ENCODE data around the gene TMEM87A. TPM values are rescaled to one million over a fixed set of nuclear protein-coding genes. Genes with fewer than 3 reads are reported as not detected.

TMEM87A gene
- total and polyA plus RNA-seq, 2 donors from 2014 or later, result 18.8 to 57.3 TPM

DNA sequence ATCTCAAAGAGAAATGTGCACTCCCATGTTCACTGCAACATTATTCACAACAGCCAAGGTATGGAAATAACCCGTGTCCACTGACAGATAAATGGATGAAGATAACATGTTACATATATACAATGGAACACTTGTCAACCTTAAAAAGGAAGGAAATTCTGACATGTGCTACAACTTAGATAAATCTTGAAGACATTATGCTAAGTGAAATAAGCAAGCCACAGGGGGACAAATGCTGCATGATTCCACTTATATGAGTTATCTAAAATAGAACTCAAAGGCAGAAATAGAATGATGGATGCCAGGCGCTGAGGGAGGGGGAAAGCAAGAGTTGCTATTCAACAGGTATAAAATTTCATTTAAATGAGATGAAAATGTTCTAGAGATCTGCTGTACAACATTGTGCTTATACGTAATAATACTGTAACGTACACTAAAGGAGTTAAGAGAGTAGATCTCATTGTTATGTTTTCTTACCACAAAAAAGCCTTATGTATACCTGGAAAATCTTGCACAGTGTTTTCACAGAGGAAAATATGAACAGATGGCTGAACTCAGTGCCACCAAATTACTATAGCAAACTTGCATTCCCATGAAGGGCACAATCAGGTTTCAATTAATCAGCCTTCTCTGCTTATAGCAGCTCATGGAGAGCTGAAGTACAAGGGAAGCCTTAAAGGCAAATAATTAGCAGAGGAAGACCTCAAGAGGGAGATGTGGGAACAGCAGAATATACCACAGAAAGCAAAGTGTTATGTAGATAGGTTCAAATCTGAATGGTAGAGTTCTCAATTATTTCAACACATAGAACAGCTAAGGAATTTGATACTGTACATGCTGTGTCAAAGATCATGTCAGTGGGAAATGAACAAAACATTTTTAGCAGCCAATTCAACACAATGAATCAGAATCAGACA lies 57.1 kb downstream of the TMEM87A start:
- DNase-seq (no peak), FAIRE-seq (no peak)
- Histone ChIP-seq H3K27me3 (ENCODE audit: control insufficient read depth, insufficient read depth, low read length) (no peaks in the 10 kb centered on the region), H3K9me3 (ENCODE audit: control insufficient read depth in 2 of 3, insufficient read depth in 1 of 3, low read length in 3 of 3) (no peaks in the 10 kb centered on the region), H3K4me3 (ENCODE audit: low read length in 3 of 3) (no peak overlapping the region), H3K27ac (ENCODE audit: low read depth in 2 of 2, low read length in 2 of 2) (no peak overlapping the region), H3K4me1 (ENCODE audit: control insufficient read depth in 2 of 3, insufficient read depth in 2 of 3, low read depth in 1 of 3, low read length in 3 of 3) (no peaks in the 10 kb centered on the region), H3K9ac (ENCODE audit: low read length in 3 of 3) (no peak overlapping the region), H3K36me3 (ENCODE audit: control insufficient read depth in 2 of 3, insufficient read depth in 3 of 3, low read length in 3 of 3) (peaks cover 14 to 44% (median 23%) of the 10 kb centered on the region in 3 donors)
- TF ChIP-seq, protein P1, sequence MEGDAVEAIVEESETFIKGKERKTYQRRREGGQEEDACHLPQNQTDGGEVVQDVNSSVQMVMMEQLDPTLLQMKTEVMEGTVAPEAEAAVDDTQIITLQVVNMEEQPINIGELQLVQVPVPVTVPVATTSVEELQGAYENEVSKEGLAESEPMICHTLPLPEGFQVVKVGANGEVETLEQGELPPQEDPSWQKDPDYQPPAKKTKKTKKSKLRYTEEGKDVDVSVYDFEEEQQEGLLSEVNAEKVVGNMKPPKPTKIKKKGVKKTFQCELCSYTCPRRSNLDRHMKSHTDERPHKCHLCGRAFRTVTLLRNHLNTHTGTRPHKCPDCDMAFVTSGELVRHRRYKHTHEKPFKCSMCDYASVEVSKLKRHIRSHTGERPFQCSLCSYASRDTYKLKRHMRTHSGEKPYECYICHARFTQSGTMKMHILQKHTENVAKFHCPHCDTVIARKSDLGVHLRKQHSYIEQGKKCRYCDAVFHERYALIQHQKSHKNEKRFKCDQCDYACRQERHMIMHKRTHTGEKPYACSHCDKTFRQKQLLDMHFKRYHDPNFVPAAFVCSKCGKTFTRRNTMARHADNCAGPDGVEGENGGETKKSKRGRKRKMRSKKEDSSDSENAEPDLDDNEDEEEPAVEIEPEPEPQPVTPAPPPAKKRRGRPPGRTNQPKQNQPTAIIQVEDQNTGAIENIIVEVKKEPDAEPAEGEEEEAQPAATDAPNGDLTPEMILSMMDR (IDR thresholded peaks at IDR 0.05; ENCODE audit: borderline replicate concordance, extremely low read depth, insufficient read depth), result no peak
- intact Hi-C loops (cut with DNase I), result no loop called here

- H3K9ac ChIP-seq (ENCODE audit: low read length in 3 of 3), result no peak overlapping the region
- intact Hi-C loops (cut with DNase I), result no loop called here
- peaks cover 17 to 55% (median 23%) of the 10 kb centered on the region in 3 donors for H3K36me3 ChIP-seq (ENCODE audit: control insufficient read depth in 2 of 3, insufficient read depth in 3 of 3, low read length in 3 of 3)
- DNase-seq (no peak), FAIRE-seq (no peak)
- H3K4me1 ChIP-seq (ENCODE audit: control insufficient read depth in 2 of 3, insufficient read depth in 2 of 3, low read depth in 1 of 3, low read length in 3 of 3), result no peaks in the 10 kb centered on the region
- no peak overlapping the region for H3K27ac ChIP-seq (ENCODE audit: low read depth in 2 of 2, low read length in 2 of 2)
- TF ChIP-seq, protein P1 (IDR thresholded peaks at IDR 0.05; ENCODE audit: borderline replicate concordance, extremely low read depth, insufficient read depth), result no peak
- H3K27me3 ChIP-seq (ENCODE audit: control insufficient read depth, insufficient read depth, low read length), result no peaks in the 10 kb centered on the region
- H3K9me3 ChIP-seq (ENCODE audit: control insufficient read depth in 2 of 3, insufficient read depth in 1 of 3, low read length in 3 of 3), result no peaks in the 10 kb centered on the region
- no peak overlapping the region for H3K4me3 ChIP-seq (ENCODE audit: low read length in 3 of 3)
Observed at GRCh38 chr15:42214600-42214999, 58.6 kb downstream of the TMEM87A start.

GRCh38 chr15:42213511-42213910 lies 59.7 kb downstream of the TMEM87A start:
- FAIRE-seq, result no peak
- DNase-seq, result no peak
- H3K27me3 ChIP-seq (ENCODE audit: control insufficient read depth, insufficient read depth, low read length), result no peaks in the 10 kb centered on the region
- peaks cover 0 to under 1% (median 0%) of the 10 kb centered on the region in 3 donors for H3K4me1 ChIP-seq (ENCODE audit: control insufficient read depth in 2 of 3, insufficient read depth in 2 of 3, low read depth in 1 of 3, low read length in 3 of 3)
- TF ChIP-seq, protein P1 (IDR thresholded peaks at IDR 0.05; ENCODE audit: borderline replicate concordance, extremely low read depth, insufficient read depth), result no peak
- intact Hi-C loops (cut with DNase I), result no loop called here
- no peaks in the 10 kb centered on the region for H3K9me3 ChIP-seq (ENCODE audit: control insufficient read depth in 2 of 3, insufficient read depth in 1 of 3, low read length in 3 of 3)
- H3K27ac ChIP-seq (ENCODE audit: low read depth in 2 of 2, low read length in 2 of 2), result no peak overlapping the region
- H3K9ac ChIP-seq (ENCODE audit: low read length in 3 of 3), result no peak overlapping the region
- H3K36me3 ChIP-seq (ENCODE audit: control insufficient read depth in 2 of 3, insufficient read depth in 3 of 3, low read length in 3 of 3), result peaks cover 10 to 46% (median 14%) of the 10 kb centered on the region in 3 donors
- H3K4me3 ChIP-seq (ENCODE audit: low read length in 3 of 3), result no peak overlapping the region

All from kidney (tissue), 14 donors.